ENCODE results near the gene PHETA2.
"Not testable (repeated sequence)": the region's sequence is repeated elsewhere in the genome, so short reads cannot be mapped to it uniquely, and the experiment has no call there.

DNA sequence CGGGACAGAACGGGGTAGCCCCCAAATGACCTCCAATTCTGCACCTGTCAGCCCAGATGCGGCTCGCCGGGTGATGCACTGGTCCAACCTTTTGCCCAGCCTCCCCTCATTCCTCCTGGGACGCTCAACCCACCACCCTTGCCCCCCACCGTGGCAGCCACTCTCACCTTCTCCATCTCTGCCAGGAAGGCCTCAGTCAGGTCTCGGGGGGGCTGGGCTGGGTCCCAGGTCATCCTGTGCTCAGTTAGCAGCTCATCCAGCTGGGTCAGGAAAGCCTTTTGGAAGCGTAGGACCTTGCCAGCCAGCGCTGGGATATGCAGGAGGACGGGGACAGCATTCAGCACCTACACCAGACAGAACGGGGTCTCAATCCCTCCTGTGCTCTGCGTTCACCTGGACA lies 54.0 kb downstream of the PHETA2 start:
- TF ChIP-seq, protein P1, sequence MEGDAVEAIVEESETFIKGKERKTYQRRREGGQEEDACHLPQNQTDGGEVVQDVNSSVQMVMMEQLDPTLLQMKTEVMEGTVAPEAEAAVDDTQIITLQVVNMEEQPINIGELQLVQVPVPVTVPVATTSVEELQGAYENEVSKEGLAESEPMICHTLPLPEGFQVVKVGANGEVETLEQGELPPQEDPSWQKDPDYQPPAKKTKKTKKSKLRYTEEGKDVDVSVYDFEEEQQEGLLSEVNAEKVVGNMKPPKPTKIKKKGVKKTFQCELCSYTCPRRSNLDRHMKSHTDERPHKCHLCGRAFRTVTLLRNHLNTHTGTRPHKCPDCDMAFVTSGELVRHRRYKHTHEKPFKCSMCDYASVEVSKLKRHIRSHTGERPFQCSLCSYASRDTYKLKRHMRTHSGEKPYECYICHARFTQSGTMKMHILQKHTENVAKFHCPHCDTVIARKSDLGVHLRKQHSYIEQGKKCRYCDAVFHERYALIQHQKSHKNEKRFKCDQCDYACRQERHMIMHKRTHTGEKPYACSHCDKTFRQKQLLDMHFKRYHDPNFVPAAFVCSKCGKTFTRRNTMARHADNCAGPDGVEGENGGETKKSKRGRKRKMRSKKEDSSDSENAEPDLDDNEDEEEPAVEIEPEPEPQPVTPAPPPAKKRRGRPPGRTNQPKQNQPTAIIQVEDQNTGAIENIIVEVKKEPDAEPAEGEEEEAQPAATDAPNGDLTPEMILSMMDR (conservative IDR thresholded peaks at IDR 0.05) = not testable (repeated sequence)
- not testable (repeated sequence) for TF ChIP-seq EZH2 (IDR thresholded peaks at IDR 0.05; ENCODE audit: low read depth)

Measured in PC-9 (cell line).